Right lung (tissue), 5 donors: Measurements from ENCODE around the gene ENKD1. TPM values are rescaled to one million over a fixed set of nuclear protein-coding genes. Genes with fewer than 3 reads are reported as not detected.
A peak's percentile ranks its signal among the peaks of the same experiment; 100 is the strongest.

Experiments used
- DNase-seq, 2 donors: peaks; one replicate each; pipeline ENCODE4 v3.0.0-alpha.2; 2013
- polyA plus RNA-seq, 5 donors: library from polyadenylated mRNA; unstranded; fragments of 120-200 nt; gene quantifications; one replicate each; pipeline versions ENCODE4 v1.2.1 to v1.2.3, GENCODE V29; 2013; ENCODE audit warnings: inconsistent platforms in 1 of 5, low replicate concordance in 1 of 5; ENCODE audit not compliant: insufficient read length in 5 of 5, insufficient read depth in 1 of 5

The ENKD1 gene
- polyA plus RNA-seq, 5 donors: 18.4 to 34.7 (median 25.3) TPM

DNA sequence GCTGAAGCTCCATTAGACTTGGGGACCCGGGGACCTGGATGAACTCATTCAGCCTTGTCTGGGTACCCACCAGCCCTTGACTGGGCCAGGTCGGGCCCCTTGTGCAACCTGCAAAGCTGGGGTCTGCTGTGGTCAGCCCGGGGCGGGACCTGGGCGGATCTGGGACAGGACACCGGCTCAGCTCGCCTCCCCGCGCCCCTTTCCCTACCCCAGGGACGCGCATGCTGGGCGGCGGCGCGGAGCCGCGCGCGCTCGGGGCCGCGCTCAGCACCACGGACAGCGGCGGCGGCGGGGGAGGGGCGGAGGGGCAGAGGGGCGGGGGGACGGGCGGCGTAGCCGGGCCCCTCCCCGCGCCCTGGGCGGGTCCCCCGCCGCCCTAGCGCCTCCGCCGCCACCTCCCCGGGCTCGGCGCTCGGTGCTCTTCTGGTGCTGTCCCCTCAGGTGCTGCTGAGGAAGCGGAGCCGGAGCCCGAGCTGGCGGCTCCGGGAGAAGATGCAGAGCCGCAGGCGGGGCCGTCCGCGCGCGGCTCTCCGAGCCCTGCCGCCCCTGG is 13.9 kb downstream of the ENKD1 start:
- DNase-seq: no peak

DNA sequence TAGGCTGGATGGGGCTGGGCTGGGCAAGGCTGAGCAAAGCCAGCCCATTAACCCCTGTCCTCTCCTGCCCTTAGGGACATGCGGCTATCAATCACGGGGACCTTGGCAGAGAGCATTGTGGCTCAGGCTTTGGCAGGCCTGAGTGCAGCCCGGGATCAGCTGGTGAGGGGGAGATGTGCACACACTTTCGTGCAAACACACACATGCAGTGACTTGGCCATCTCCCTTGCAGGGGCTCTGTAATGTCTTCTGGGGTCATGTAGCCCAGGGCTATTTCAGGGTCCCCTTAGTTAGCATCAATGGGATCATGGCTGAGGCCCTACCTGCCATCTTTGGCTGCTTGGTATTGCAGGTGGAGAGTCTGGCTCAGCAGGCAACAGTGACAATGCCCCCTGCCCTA is 14.7 kb downstream of the ENKD1 start:
- no peak for DNase-seq

DNA sequence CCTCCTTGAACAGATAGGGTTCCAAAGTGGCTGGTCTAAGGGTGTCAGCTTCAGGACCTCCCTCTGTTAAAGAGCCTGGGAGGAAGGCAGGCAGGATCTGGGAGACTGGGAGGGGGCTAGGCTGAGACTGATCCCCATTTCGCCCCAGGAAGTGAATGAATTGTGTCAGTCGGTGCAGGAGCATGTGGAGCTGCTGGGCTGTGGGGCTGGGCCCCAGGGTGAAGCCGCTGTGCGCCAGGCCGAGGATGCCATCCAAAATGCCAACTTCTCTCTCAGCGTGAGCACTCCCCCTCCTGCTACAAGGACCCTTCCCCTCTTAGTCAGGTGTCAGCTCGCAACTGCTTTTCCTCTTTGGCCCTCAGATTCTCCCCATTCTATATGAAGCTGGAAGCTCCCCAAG is 15.5 kb downstream of the ENKD1 start:
- DNase-seq: no peak

DNA sequence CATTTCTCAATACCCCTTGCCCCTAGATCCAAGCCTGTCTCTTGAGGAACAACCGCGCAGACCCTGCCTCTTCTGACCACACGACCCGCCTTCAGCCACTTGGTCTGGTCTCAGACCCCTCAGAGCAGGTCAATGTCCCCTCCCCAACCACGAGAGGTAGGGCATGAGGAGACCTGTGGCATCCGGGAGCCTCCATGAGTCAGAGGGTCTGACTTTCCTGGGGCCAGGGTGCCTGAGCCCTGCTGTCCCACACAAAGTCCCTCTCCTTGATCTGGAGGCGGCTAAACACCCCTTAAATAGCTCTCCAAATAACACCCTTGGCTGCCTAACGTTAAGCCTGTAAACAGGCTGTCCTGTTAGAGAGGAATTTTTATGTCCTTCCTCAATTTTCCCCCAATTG is 16.5 kb downstream of the ENKD1 start:
- no peak for DNase-seq

DNA sequence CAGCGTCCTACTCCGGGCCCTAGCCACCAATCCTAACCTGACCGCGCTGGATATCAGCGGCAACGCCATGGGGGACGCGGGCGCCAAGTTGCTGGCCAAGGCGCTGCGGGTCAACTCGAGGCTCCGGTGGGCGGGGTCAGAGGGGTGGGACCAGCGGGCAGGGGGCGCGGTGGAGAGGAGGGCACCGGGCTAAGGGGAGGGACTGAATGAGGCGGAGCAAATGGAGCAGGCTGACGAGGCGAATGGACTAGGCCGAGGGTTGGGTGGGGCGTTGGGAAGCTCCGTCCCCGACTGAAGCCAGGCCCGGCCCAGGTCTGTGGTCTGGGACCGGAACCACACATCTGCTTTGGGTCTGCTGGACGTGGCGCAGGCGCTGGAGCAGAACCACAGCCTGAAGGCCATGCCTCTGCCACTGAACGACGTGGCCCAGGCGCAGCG is 17.0 kb downstream of the ENKD1 start:
- no peak for DNase-seq

DNA sequence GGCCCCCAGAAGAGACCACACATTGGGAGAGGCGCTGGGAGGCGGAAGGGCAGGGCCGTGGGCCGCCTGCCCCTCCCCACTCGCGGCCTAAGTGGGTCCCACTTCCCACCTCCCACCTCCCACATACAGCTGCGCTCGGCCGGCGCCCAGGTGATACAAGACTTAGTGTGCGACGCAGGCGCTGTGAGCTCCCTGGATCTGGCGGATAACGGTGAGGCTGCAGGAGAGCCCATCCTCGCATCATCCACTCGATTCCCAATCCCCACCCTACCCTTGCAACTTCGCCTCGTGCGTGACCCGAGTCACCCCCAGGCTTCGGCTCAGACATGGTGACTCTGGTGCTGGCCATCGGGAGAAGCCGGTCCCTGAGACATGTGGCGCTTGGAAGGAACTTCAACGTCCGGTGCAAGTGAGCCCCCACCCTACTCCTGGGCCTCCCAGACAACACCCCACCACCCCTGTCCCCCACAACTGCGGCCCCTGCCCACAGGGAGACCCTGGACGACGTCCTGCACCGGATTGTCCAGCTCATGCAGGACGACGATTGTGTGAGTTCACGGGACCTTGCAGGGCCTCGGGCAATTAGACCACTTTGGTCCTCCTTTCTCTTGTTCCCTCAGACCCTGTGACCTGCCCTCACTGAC is 17.7 kb downstream of the ENKD1 start:
- no peak for DNase-seq

DNA sequence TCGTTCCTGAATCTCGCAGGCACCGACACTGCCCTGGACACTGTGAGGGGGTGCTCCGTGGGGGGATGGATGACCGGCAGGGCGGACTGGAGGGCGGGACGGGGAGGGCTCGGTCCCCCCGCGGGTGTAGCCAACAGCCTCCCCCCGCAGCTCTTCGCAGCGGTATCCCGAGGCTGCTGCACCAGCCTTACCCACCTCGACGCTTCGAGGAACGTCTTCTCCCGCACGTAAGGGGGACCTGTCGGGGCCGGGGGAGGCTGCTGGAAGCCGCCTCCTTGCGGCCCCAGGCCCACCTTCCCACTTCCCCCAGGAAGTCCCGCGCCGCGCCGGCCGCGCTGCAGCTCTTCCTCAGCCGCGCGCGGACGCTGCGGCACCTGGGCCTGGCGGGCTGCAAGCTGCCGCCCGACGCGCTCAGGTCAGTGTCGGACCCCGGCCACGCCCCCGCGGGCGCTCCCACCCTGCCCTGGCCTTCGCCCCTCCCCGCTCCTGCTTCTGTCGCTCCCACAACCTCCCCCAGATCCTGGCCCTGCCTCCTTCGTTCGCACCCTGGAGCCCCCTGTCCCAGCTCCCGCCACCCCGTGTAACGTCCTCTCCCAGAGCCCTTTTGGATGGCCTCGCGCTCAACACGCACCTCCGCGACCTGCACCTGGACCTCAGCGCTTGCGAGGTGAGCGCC is 18.3 kb downstream of the ENKD1 start:
- DNase-seq: no peak

DNA sequence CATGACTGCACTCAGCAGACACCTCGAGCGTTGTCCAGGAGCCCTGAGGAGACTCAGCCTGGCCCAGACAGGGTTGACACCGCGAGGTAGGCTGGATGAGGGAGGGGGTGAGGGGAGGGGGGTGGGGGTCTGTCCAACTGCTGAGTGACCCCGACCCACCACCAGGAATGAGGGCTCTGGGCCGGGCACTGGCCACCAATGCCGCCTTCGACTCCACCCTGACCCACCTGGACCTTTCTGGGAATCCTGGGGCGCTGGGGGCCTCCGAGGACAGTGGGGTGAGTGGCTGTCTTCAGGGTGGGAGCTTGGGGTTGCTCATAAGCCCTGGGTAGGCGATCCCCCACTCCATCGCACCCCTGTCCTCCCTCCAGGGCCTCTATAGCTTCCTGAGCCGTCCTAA is 18.9 kb downstream of the ENKD1 start:
- DNase-seq: no peak

DNA sequence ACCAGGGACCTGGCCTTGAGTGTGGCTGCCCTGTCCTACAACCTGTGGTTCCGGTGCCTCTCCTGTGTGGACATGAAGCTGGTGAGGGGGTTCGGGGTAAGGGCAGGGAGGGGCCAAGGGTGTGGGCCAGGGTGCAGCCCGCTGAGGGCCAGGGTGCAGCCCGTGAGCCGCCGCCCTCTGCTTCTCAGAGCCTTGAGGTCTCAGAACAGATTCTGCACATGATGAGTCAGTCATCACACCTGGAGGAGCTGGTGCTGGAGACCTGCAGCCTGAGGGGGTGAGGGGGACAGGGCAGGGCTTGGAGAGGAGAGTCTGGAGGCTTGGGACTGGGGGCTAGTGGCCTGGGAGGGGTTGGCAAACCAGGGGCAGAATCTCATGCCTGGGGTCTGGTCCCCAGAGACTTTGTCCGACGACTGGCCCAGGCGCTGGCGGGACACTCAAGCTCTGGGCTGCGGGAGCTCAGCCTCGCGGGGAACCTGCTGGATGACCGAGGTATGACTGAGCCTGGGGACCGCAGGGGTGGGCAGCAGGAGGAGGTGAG is 19.4 kb downstream of the ENKD1 start:
- no peak for DNase-seq

DNA sequence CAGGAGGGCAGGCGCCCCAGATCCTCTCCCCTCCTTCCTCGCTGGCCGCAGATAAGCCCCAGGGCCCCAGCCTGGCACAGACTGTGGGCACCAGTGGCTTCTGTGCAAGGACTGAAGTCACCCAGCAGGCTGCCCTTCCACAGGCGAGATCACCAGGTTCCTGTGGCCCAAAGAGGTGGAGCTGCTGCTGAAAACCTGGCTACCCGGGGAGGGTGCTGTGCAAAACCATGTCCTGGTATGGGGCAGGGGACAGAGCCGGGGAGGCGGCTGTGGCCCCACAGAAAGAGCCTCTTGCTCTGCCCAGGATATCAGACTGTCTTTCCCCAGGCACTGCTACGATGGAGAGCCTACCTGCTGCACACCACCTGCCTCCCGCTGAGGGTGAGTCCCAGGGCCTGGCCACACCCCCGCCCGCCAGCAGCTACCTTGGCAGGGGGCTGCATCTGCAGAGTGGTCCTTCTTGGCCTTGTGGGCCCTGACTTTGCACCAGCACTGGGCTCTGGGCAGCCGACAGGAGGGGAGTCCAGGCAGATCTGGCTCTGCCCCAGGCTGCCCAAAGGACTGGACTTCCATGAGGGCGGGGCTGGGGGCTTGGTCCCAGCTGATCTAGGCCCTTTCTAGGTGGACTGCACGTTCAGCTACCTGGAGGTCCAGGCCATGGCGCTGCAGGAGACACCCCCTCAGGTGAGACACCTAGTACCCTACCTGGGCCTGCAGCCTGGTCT is 21.0 kb downstream of the ENKD1 start:
- DNase-seq: no peak

DNA sequence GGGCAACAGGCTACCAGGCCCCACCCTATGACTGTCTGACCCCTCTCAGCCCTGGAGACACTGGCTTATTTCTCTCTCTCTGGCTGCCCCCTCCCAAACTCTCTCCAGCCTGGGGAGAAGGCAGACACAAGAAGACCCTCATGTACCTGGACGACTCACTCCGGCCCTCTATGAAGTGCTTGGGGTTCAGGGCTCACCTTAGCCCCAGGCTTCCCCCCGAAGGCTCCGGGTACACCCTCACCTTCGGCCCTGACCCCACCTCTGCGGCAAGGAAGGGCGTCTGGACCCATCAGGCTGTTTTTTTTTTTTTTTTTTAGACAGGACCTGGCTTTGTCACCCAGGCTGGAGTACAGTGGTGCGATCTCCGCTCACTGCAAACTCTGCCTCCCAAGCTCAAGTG is 22.5 kb downstream of the ENKD1 start:
- no peak for DNase-seq

DNA sequence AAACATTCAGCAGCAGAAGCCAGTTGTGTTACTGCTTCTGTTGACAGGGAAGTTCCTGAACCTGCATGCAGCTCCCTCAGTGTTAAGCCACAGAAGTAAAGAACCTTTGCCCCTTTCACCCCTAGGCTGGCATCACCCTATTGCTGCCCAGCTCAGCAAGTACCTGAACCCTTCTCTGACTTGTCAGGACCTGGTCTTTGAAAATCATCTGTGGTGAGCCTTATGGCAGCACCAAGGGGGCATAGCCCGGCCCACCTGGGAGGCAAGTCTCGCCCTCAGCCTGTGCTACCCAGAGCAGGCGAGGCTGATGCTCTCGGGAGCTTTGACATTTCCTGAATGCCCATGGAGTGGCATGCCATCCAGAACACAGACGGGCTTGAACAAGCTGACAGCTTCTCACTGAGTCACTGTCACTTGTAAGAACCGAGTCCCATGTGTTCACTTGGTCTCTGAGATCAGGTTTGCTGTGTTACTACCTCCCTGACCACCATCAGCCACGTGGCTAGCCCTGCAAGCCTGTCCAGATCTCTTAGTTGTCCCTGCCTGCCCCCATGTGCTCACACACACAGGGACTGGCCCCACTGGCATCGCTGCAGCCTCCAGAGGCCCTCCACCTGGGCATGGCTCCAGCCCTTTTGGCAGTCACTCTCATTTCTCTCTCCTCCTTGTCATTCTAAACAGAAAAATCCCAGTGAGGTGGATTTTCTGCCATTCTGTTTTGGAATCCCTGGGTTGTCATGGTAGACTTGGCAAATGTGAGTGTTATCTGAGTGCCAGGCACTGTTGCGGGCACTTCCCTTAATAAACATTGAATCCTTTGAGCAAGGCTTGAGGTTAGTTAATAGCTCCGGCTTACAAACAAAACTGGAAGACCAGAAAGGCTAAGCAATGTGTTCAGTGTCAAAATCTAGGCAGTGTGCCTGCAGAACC is 24.5 kb downstream of the ENKD1 start:
- no peak for DNase-seq

DNA sequence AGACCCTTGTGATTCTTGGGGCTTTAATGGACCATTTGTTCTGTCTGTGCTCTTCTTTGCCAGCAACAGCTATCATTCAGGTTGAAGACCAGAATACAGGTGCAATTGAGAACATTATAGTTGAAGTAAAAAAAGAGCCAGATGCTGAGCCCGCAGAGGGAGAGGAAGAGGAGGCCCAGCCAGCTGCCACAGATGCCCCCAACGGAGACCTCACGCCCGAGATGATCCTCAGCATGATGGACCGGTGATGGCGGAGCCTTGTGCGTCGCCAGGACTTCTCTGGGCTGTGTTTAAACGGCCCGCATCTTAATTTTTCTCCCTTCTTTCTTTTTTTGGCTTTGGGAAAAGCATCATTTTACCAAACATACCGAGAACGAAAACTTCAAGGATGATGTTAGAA is 28.9 kb downstream of the ENKD1 start:
- DNase-seq: no peak

DNA sequence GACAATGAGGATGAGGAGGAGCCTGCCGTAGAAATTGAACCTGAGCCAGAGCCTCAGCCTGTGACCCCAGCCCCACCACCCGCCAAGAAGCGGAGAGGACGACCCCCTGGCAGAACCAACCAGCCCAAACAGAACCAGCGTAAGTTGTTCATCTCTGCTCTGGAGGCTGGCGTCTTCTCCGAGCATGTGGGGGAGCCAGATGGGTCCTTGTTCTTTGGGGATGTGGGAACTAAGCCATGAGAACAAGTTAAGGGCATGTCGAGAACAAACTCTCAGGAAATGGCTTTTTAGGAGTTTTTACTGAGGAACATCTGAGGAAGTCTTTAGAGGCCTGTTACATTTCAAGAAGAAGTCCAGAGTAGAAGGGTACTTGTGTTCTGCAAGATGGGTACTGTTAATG is 29.8 kb downstream of the ENKD1 start:
- DNase-seq: no peak

DNA sequence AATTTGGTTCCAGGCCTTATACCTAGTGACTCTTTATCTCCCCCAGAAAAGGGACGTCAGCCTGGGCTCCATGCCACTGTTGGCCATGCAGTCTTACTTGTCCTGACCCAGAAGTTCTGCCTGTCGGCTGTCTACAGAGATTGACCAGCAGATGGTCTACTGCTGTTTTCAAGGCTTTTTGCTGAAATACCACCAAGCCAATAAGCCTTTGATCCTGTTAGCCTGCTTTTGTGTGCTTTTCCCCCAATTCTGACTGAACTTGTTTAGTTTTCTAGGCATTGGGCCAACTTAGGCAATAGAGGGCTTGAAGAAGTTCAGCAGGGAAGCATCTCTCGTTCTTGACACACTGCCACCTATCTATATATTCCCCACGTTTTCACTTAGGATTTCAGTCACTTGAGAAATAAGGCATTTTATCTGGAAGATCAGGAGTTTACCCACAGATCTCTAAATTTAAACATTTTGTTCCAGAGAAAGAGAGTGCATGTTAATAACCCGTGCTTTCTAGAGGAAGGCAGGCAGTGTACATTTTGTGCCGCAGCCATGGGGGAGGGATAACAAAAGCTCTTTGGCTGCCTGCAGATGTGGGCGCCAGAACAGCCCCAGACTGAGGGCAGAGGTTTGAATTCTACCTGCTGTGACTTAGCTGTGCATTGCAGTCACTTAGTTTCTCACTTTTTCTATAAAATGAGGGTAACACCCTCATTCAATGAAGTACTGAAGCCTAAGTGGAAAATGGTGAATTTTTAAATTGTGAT is 34.0 kb downstream of the ENKD1 start:
- DNase-seq: peak; percentile 31 to 42

DNA sequence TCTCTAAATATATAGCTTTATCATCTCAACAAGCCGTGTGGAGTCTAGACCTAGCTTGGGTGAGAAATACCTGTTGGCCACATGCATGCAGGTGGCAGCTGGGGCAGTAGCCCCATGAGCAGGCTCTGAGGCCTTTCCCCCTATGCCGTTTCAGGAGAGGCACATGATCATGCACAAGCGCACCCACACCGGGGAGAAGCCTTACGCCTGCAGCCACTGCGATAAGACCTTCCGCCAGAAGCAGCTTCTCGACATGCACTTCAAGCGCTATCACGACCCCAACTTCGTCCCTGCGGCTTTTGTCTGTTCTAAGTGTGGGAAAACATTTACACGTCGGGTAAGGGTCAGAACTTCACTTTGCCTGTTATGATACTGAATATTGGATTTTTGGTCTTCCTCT is 38.3 kb downstream of the ENKD1 start:
- DNase-seq: no peak

DNA sequence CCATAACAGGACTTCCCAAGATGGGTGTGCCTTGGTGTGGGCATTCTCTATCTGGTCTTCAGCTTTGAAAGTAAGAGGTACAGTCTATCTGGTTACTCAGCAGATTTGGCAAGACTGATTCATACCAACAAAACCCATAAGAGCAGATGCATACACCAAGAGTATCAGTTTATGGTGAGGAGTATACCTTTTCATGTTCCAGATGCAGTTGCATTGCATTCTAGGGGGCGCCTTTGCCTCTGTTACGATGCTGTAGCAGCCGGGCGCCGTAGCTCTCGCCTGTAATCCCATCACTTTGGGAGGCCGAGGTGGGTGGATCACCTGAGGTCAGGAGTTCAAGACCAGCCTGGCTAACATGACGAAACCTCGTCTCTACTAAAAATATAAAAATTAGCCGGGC is 52.7 kb downstream of the ENKD1 start:
- DNase-seq: no peak
